Neural cell (in vitro differentiated cells): Measurements from ENCODE around the gene SLC2A14. TPM values are rescaled to one million over a fixed set of nuclear protein-coding genes. Genes with fewer than 3 reads are reported as not detected.
A peak's percentile ranks its signal among the peaks of the same experiment; 100 is the strongest.
"Not testable (repeated sequence)": the region's sequence is repeated elsewhere in the genome, so short reads cannot be mapped to it uniquely, and the experiment has no call there.

Experiments used
- H2AFZ ChIP-seq: fragments of 200-600, 300-800 bp; sonication (generic), shearing (Covaris generic); 2 replicates; pipeline ENCODE4 v1.6.0; 2014; ENCODE audit warnings: low read depth, mild to moderate bottlenecking, antibody characterized with exemption, low read length, moderate library complexity
- H3F3A ChIP-seq: fragments of 200-600 bp; shearing (Covaris generic); 2 replicates; pipeline ENCODE4 v1.6.1; 2016; ENCODE audit warnings: mild to moderate bottlenecking, moderate library complexity, mixed read lengths, antibody characterized with exemption, low read length; ENCODE audit not compliant: insufficient read depth, poor library complexity, severe bottlenecking
- H3K27ac ChIP-seq: fragments of 200-600, 300-800 bp; sonication (generic), shearing (Covaris generic); 2 replicates; pipeline ENCODE4 v1.5.1; 2014; ENCODE audit warnings: mild to moderate bottlenecking, low read length, moderate library complexity
- H3K27me3 ChIP-seq: fragments of 300-800, 200-600 bp; sonication (generic), shearing (Covaris generic); 2 replicates; pipeline ENCODE4 v1.6.0; 2014; ENCODE audit warnings: mild to moderate bottlenecking, low read depth, low read length, moderate library complexity; ENCODE audit not compliant: insufficient read depth
- H3K36me3 ChIP-seq: fragments of 300-800, 200-600 bp; sonication (generic), shearing (Covaris generic); 2 replicates; pipeline ENCODE4 v1.5.1; 2014; ENCODE audit warnings: mild to moderate bottlenecking, antibody characterized with exemption, low read length, moderate library complexity; ENCODE audit not compliant: insufficient read depth
- H3K4me2 ChIP-seq: fragments of 300-800, 200-600 bp; sonication (generic), shearing (Covaris generic); 2 replicates; pipeline ENCODE4 v1.6.0; 2014; ENCODE audit warnings: mild to moderate bottlenecking, low read length
- H3K4me3 ChIP-seq: fragments of 300-800, 200-600 bp; sonication (generic), shearing (Covaris generic); 2 replicates; pipeline ENCODE4 v1.5.1; 2014; ENCODE audit warnings: mild to moderate bottlenecking, low read length, moderate library complexity
- H3K79me2 ChIP-seq: fragments of 200-600 bp; shearing (Covaris generic); replicated peaks from 2 replicates; pipeline ENCODE4 v1.6.0; 2014; ENCODE audit warnings: mild to moderate bottlenecking, low read length, moderate library complexity; ENCODE audit not compliant: insufficient read depth
- H3K9ac ChIP-seq: fragments of 300-800, 200-600 bp; sonication (generic), shearing (Covaris generic); 2 replicates; pipeline ENCODE4 v1.6.1; 2016; ENCODE audit warnings: mild to moderate bottlenecking, low read length, mixed read lengths
- H3K9me2 ChIP-seq: fragments of 200-600 bp; shearing (Covaris generic); 2 replicates; pipeline ENCODE4 v1.6.1; 2016; ENCODE audit warnings: mild to moderate bottlenecking, low read length, mixed read lengths; ENCODE audit not compliant: insufficient read depth
- H3K9me3 ChIP-seq: fragments of 200-600, 300-800 bp; sonication (generic), shearing (Covaris generic); 2 replicates; pipeline ENCODE4 v1.6.1; 2016; ENCODE audit warnings: mild to moderate bottlenecking, mixed run types, low read length, moderate library complexity, mixed read lengths
- H4K20me1 ChIP-seq: fragments of 200-600 bp; shearing (Covaris generic); 2 replicates; pipeline ENCODE4 v1.6.1; 2016; ENCODE audit warnings: mild to moderate bottlenecking, mixed run types; ENCODE audit not compliant: insufficient read depth
- EP300 ChIP-seq: fragments of 450-650 bp; conservative IDR thresholded peaks from 2 replicates; pipeline ENCODE4 v1.6.1; 2014; ENCODE audit warnings: antibody characterized with exemption, mild to moderate bottlenecking, moderate library complexity; ENCODE audit not compliant: poor library complexity, severe bottlenecking
- EZH2 ChIP-seq: fragments of 200-600, 300-800 bp; shearing (Covaris generic), sonication (generic); IDR thresholded peaks from 2 replicates; pipeline ENCODE4 v1.6.1; 2014; ENCODE audit warnings: antibody characterized with exemption, low read length, borderline replicate concordance, mild to moderate bottlenecking; ENCODE audit not compliant: insufficient read depth, poor library complexity, severe bottlenecking
- POLR2AphosphoS5 ChIP-seq: IDR thresholded peaks from 2 replicates; pipeline ENCODE4 v1.6.1; 2012
- SMC3 ChIP-seq: fragments of 450-650 bp; conservative IDR thresholded peaks from 2 replicates; pipeline ENCODE4 v1.6.1; 2014; ENCODE audit warnings: antibody characterized with exemption, mild to moderate bottlenecking, moderate library complexity; ENCODE audit not compliant: poor library complexity
- TAF1 ChIP-seq: IDR thresholded peaks from 2 replicates; pipeline ENCODE4 v1.6.1; 2012; ENCODE audit warnings: low read depth
- polyA plus RNA-seq: library from polyadenylated mRNA; depleted of rRNA; stranded (reverse); fragments of >200 nt; gene quantifications from 2 replicates; pipeline ENCODE4 v1.2.3, GENCODE V29; 2014
- TF ChIP-seq, protein P1 (sequence below): IDR thresholded peaks from 2 replicates; pipeline ENCODE4 v1.6.1; 2012; ENCODE audit warnings: borderline replicate concordance
- TF ChIP-seq, protein P2 (sequence below): fragments of 450-650 bp; IDR thresholded peaks from 2 replicates; pipeline ENCODE4 v1.5.1; 2014; ENCODE audit warnings: antibody characterized with exemption, mild to moderate bottlenecking, moderate library complexity; ENCODE audit not compliant: poor library complexity, severe bottlenecking

Gene SLC2A14
- polyA plus RNA-seq, 1 donor from 2014 or later = not detected

DNA sequence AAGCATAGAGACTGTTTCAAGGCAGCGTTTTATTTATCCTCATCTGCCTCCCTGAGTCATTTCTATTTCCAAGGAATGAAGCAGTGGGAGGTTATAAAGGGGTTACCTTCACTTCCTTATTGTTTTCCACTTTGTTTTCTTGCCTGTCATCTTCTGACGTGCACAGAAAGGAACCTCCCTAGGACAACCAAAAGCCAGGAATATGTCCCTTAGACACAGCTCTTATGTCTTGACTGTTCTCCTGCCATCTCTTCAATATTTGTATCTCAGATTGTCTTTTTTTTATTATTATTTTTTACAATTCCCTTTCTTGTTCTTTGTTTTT lies 24.7 kb downstream of the SLC2A14 start:
- H3K4me2 ChIP-seq, H4K20me1 ChIP-seq, H3K79me2 ChIP-seq, H3K9me3 ChIP-seq, H3K27me3 ChIP-seq, H3F3A ChIP-seq, H3K9me2 ChIP-seq, H3K36me3 ChIP-seq, H2AFZ ChIP-seq: not testable (repeated sequence)
- Histone ChIP-seq H3K9ac (peak overlapping the region; percentile 50), H3K27ac (peak overlapping the region; percentile 91), H3K4me3 (peak overlapping the region; percentile 30)
- TF ChIP-seq, protein P1, sequence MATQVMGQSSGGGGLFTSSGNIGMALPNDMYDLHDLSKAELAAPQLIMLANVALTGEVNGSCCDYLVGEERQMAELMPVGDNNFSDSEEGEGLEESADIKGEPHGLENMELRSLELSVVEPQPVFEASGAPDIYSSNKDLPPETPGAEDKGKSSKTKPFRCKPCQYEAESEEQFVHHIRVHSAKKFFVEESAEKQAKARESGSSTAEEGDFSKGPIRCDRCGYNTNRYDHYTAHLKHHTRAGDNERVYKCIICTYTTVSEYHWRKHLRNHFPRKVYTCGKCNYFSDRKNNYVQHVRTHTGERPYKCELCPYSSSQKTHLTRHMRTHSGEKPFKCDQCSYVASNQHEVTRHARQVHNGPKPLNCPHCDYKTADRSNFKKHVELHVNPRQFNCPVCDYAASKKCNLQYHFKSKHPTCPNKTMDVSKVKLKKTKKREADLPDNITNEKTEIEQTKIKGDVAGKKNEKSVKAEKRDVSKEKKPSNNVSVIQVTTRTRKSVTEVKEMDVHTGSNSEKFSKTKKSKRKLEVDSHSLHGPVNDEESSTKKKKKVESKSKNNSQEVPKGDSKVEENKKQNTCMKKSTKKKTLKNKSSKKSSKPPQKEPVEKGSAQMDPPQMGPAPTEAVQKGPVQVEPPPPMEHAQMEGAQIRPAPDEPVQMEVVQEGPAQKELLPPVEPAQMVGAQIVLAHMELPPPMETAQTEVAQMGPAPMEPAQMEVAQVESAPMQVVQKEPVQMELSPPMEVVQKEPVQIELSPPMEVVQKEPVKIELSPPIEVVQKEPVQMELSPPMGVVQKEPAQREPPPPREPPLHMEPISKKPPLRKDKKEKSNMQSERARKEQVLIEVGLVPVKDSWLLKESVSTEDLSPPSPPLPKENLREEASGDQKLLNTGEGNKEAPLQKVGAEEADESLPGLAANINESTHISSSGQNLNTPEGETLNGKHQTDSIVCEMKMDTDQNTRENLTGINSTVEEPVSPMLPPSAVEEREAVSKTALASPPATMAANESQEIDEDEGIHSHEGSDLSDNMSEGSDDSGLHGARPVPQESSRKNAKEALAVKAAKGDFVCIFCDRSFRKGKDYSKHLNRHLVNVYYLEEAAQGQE = peak; percentile 26

DNA sequence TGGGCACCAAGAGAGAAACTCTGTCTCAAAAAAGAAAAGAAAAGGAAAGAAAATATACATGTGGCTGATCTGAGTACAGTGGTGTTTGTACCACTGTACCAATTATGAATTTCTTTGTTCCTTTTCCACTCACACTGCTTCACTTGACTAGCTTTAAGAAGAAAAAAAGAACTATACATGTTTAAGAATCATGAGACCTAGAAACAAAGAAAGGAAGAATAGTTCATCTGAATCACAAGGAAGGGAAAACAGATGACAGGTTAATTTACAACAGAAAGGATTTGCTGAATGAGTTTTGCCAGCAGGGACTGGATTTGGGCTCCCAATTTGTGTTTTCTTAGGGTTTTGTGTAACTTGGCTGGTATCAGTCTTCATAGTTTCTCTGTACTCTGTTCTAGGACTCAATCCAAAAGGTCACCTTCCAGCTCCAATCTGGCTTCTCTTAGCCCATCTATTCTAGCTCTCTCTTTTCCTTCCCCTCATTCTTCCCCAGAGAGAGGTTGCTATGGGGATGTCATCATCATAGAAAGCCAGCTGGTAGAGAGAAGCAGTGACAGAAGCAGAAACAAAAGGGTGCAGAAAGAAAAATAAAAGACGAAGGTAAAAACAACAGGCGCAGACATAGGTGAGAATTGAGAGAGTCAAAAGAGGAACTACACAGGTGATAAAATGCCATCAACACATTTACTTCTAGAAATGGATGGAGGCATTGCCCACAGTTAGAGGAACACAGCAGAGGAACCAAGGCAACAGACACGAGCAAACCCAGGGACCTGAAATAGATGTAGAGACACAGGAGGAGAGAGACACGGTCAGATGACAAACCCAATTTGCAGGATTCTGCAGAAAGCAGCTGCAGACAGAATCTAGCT lies 25.3 kb downstream of the SLC2A14 start:
- H3K36me3 ChIP-seq, H3K27me3 ChIP-seq, H3K79me2 ChIP-seq, H3F3A ChIP-seq, H3K4me2 ChIP-seq, H4K20me1 ChIP-seq, H3K9me3 ChIP-seq, H3K9me2 ChIP-seq: not testable (repeated sequence)
- H3K4me3 ChIP-seq = peak overlapping the region; percentile 46
- peak overlapping the region; percentile 53 for H3K9ac ChIP-seq
- peak overlapping the region; percentile 46 for H2AFZ ChIP-seq
- peak overlapping the region; percentile 91 for H3K27ac ChIP-seq
- peak; percentile 13 for TF ChIP-seq POLR2AphosphoS5
- TF ChIP-seq EP300 = peak; percentile 50
- TF ChIP-seq, protein P1 = peak; percentile 12

DNA sequence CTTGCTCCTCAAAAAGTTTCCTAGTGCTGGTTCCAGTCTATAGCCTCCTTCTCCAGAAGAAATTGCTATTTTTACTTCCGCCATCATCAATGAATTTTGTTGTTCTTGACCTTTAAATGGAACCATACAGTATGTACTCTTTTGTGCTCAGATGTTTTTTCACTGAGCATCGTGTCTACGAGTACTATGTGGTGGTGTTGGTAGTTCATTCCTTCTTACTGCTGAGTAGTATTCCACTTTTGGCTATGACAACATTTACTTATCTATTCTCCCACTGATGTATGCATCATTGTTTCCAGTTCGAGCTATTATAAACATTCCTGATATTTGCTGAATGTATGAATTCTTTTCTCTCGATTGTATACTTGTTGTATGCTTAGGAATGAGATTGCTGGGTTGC lies 28.6 kb downstream of the SLC2A14 start:
- Histone ChIP-seq H3K9me2 (no peaks in the 10 kb centered on the region), H3K4me2 (no peak overlapping the region), H3K9ac (no peak overlapping the region), H3K9me3 (no peaks in the 10 kb centered on the region), H3K79me2 (no peaks in the 10 kb centered on the region), H3K4me3 (no peak overlapping the region), H3K27ac (no peak overlapping the region), H3F3A (no peaks in the 10 kb centered on the region), H3K36me3 (no peaks in the 10 kb centered on the region), H2AFZ (no peak overlapping the region), H4K20me1 (no peaks in the 10 kb centered on the region), H3K27me3 (no peaks in the 10 kb centered on the region)
- TF ChIP-seq, protein P1 = no peak
- TF ChIP-seq EZH2 (no peak), TAF1 (no peak), SMC3 (no peak), EP300 (no peak), POLR2AphosphoS5 (no peak)
- TF ChIP-seq, protein P2, sequence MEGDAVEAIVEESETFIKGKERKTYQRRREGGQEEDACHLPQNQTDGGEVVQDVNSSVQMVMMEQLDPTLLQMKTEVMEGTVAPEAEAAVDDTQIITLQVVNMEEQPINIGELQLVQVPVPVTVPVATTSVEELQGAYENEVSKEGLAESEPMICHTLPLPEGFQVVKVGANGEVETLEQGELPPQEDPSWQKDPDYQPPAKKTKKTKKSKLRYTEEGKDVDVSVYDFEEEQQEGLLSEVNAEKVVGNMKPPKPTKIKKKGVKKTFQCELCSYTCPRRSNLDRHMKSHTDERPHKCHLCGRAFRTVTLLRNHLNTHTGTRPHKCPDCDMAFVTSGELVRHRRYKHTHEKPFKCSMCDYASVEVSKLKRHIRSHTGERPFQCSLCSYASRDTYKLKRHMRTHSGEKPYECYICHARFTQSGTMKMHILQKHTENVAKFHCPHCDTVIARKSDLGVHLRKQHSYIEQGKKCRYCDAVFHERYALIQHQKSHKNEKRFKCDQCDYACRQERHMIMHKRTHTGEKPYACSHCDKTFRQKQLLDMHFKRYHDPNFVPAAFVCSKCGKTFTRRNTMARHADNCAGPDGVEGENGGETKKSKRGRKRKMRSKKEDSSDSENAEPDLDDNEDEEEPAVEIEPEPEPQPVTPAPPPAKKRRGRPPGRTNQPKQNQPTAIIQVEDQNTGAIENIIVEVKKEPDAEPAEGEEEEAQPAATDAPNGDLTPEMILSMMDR = no peak
